Caco-2 (cell line): ENCODE data around the gene TNNT2. TPM values are rescaled to one million over a fixed set of nuclear protein-coding genes. Genes with fewer than 3 reads are reported as not detected.
A peak's percentile ranks its signal among the peaks of the same experiment; 100 is the strongest.

ENCODE experiments used
- BruUV-seq: library from RNA; stranded (reverse); fragments of 400-500 nt; replicated peaks from 2 replicates; lab custom pipeline; 2021; lab: Mats Ljungman, UMichigan
- CTCF ChIA-PET: fragments of 300-600 bp; sonication (Branson Sonifier 250); formaldehyde crosslinking; loops from one replicate; lab custom pipeline; 2022; ENCODE audit warnings: antibody characterized with exemption; lab: Charles Lee
- POLR2A ChIA-PET: fragments of 300-600 bp; sonication (Branson Sonifier 250); formaldehyde crosslinking; loops from one replicate; lab custom pipeline; 2022; ENCODE audit warnings: antibody characterized with exemption; lab: Charles Lee
- DNase-seq, 2 experiments: peaks; one replicate each; pipeline versions ENCODE4 v3.0.0 to v3.0.0-alpha.2; 2020 to 2022
- H3K27me3 ChIP-seq: replicated peaks from 2 replicates; pipeline ENCODE4 v1.6.0; 2011; ENCODE audit warnings: low read length; ENCODE audit not compliant: control insufficient read depth, insufficient read depth
- H3K36me3 ChIP-seq: 2 replicates; pipeline ENCODE4 v1.5.1; 2011; ENCODE audit warnings: low read length; ENCODE audit not compliant: control insufficient read depth, insufficient read depth
- H3K4me1 ChIP-seq: fragments of 250-450 bp; sonication (Bioruptor Pico); 2 replicates; pipeline ENCODE4 v1.5.1; 2020; ENCODE audit warnings: mild to moderate bottlenecking
- H3K4me3 ChIP-seq: 2 replicates; pipeline ENCODE4 v1.5.1; 2011; ENCODE audit warnings: low read depth, mild to moderate bottlenecking, control low read depth, low read length
- H3K9me3 ChIP-seq: fragments of 250-450 bp; sonication (Bioruptor Pico); 2 replicates; pipeline ENCODE4 v1.5.1; 2020; ENCODE audit warnings: mild to moderate bottlenecking, moderate library complexity
- H3K27ac Mint-ChIP-seq: one replicate; pipeline ENCODE4 v1.8.0; 2022; ENCODE audit warnings: mixed read lengths; ENCODE audit not compliant: unreplicated experiment
- H3K27me3 Mint-ChIP-seq: one replicate; pipeline ENCODE4 v1.8.0; 2022; ENCODE audit warnings: mixed read lengths; ENCODE audit not compliant: insufficient read depth, unreplicated experiment
- H3K36me3 Mint-ChIP-seq: one replicate; pipeline ENCODE4 v1.8.0; 2022; ENCODE audit warnings: mild to moderate bottlenecking, mixed read lengths; ENCODE audit not compliant: insufficient read depth, unreplicated experiment
- H3K4me1 Mint-ChIP-seq: one replicate; pipeline ENCODE4 v1.8.0; 2022; ENCODE audit warnings: low read depth, mixed read lengths; ENCODE audit not compliant: unreplicated experiment
- H3K4me3 Mint-ChIP-seq: one replicate; pipeline ENCODE4 v1.8.0; 2022; ENCODE audit warnings: mild to moderate bottlenecking, moderate library complexity, mixed read lengths; ENCODE audit not compliant: unreplicated experiment
- H3K9me3 Mint-ChIP-seq: one replicate; pipeline ENCODE4 v1.8.0; 2022; ENCODE audit warnings: mixed read lengths; ENCODE audit not compliant: unreplicated experiment
- intact Hi-C: fragments of 100-400 bp; cut with micrococcal nuclease; formaldehyde crosslinking; loops from one replicate; pipeline ENCODE4 v1.10.0; 2022; ENCODE audit not compliant: unreplicated experiment
- total RNA-seq: library from RNA; stranded (reverse); gene quantifications from 2 replicates; pipeline ENCODE4 v1.2.3, GENCODE V29; 2022
- TF ChIP-seq, protein P1 (sequence below), 2 experiments: fragments of 200-600 bp in 1 of 2; IDR thresholded peaks; 1 replicate in 1 of 2; 2 replicates in 1 of 2; pipeline versions ENCODE4 v1.5.1 to v1.8.0; 2011 to 2022; ENCODE audit warnings: antibody characterized with exemption in 1 of 2, control low read depth in 1 of 2, inconsistent platforms in 1 of 2, low read depth in 1 of 2, low read length in 1 of 2, mild to moderate bottlenecking in 1 of 2, moderate library complexity in 1 of 2; ENCODE audit not compliant: insufficient read depth in 1 of 2, severe bottlenecking in 1 of 2, unreplicated experiment in 1 of 2

Gene TNNT2
- total RNA-seq, 1 experiment from 2014 or later, result 7.3 TPM

DNA sequence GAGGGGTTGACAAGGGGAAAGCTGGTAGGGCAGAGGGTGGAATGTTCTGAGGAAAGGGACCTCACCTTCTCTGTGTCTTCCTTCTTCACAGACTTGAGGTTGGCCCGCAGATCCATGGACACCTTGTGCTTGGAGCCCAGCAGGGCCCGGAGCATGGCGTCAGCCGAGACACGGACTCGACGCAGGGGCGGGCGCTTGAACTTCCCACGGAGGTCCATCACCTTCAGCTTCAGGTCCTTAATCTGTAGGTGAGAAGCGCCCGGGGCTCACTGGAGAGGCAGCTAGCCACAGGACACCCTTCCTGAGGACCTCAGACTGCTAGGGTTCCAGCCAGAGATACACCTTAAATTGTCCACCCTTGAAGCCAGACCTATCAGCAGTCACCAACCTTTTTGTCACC, 33.8 kb upstream of the TNNT2 start:
- Mint-ChIP-seq H3K27ac (no peak overlapping the region), H3K4me1 (peaks cover 11% of the 10 kb centered on the region), H3K27me3 (no peaks in the 10 kb centered on the region), H3K4me3 (no peak overlapping the region), H3K36me3 (no peaks in the 10 kb centered on the region), H3K9me3 (no peaks in the 10 kb centered on the region)
- Histone ChIP-seq H3K9me3 (no peaks in the 10 kb centered on the region), H3K4me3 (no peak overlapping the region), H3K36me3 (no peaks in the 10 kb centered on the region), H3K4me1 (peaks cover 14% of the 10 kb centered on the region), H3K27me3 (no peaks in the 10 kb centered on the region)
- ChIA-PET CTCF (interaction anchor here (1.0 to 1.2 kb wide), 2 partner anchors 24 to 26 kb away, joined by 3 to 4 read pairs; no protein-coding TSS in a partner anchor), POLR2A (no interaction called here)
- TF ChIP-seq, protein P1, sequence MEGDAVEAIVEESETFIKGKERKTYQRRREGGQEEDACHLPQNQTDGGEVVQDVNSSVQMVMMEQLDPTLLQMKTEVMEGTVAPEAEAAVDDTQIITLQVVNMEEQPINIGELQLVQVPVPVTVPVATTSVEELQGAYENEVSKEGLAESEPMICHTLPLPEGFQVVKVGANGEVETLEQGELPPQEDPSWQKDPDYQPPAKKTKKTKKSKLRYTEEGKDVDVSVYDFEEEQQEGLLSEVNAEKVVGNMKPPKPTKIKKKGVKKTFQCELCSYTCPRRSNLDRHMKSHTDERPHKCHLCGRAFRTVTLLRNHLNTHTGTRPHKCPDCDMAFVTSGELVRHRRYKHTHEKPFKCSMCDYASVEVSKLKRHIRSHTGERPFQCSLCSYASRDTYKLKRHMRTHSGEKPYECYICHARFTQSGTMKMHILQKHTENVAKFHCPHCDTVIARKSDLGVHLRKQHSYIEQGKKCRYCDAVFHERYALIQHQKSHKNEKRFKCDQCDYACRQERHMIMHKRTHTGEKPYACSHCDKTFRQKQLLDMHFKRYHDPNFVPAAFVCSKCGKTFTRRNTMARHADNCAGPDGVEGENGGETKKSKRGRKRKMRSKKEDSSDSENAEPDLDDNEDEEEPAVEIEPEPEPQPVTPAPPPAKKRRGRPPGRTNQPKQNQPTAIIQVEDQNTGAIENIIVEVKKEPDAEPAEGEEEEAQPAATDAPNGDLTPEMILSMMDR (IDR thresholded peaks at IDR 0.05; ENCODE audit: insufficient read depth in 1 of 2, low read depth in 1 of 2, low read length in 1 of 2, severe bottlenecking in 1 of 2, unreplicated experiment in 1 of 2), result no peak
- DNase-seq, result no peak
- no TSS peak for BruUV-seq
- intact Hi-C loops, result no loop called here

DNA sequence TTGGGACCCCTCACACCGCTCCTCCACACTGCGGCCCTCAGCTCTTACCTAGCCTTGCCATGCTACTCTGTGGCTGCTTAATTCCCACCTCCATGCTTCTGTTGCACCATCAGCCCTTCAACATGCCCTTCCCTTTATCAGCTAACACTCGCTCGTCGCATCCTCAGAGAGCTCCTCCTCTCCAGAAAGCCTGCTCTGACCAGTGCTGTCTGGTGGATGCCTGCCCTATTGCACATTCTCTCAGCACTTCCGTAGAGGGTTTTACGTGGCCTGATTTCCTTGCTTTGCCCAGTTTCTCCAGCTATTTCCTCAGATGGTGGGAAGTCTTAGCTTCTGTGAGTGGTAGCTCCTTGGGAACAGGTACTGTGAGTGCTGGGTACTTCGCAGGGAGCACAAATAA, 32.0 kb upstream of the TNNT2 start:
- H3K4me3 Mint-ChIP-seq, result no peak overlapping the region
- Histone ChIP-seq H3K4me3 (no peak overlapping the region), H3K4me1 (peaks cover 31% of the 10 kb centered on the region), H3K9me3 (no peaks in the 10 kb centered on the region), H3K27me3 (no peaks in the 10 kb centered on the region), H3K36me3 (no peaks in the 10 kb centered on the region)
- H3K36me3 Mint-ChIP-seq, result no peaks in the 10 kb centered on the region
- POLR2A ChIA-PET, result interaction anchor here (1.3 kb wide), 1 partner anchor 10 kb away, joined by 6 read pairs; no protein-coding TSS in a partner anchor
- H3K27ac Mint-ChIP-seq, result peak overlapping the region; percentile 6
- intact Hi-C loops, result loop anchor here (5.0 kb wide), 1 partner anchor 62 kb away; no protein-coding TSS in a partner anchor
- no TSS peak for BruUV-seq
- peaks cover 11% of the 10 kb centered on the region for H3K4me1 Mint-ChIP-seq
- CTCF ChIA-PET, result interaction anchor here (0.5 to 1.4 kb wide), 4 partner anchors 10 to 62 kb away, joined by 4 to 10 read pairs (median 4); partner anchors contain the start of gene LAD1
- no peaks in the 10 kb centered on the region for H3K9me3 Mint-ChIP-seq
- DNase-seq, result no peak
- no peaks in the 10 kb centered on the region for H3K27me3 Mint-ChIP-seq
- TF ChIP-seq, protein P1 (IDR thresholded peaks at IDR 0.05; ENCODE audit: insufficient read depth in 1 of 2, low read depth in 1 of 2, low read length in 1 of 2, severe bottlenecking in 1 of 2, unreplicated experiment in 1 of 2), result no peak

DNA sequence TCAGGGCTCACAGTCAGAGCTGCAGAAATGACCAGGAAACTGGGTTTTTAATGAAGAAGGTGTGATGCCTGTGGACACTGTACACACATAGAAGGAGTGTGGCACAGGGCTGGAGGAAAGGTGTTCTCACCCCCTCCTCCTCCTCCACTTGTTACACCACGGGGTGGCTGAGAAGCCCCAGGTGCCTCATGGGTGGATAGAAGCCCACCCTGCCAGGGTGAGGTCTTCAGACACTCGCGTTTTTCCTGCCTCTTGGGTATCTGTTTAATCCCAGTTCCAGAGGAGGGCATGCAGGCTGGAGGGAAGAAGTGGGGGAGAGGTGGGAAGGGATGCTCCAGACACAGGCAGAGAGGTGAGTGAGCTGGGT, 31.3 kb upstream of the TNNT2 start:
- H3K27me3 ChIP-seq, result no peaks in the 10 kb centered on the region
- no peak overlapping the region for H3K27ac Mint-ChIP-seq
- no TSS peak for BruUV-seq
- peaks cover 38% of the 10 kb centered on the region for H3K4me1 ChIP-seq
- H3K9me3 ChIP-seq, result no peaks in the 10 kb centered on the region
- H3K36me3 Mint-ChIP-seq, result no peaks in the 10 kb centered on the region
- no peak overlapping the region for H3K4me3 ChIP-seq
- ChIA-PET POLR2A (interaction anchor here (1.3 kb wide), 1 partner anchor 9 kb away, joined by 6 read pairs; no protein-coding TSS in a partner anchor), CTCF (interaction anchor here (0.5 to 1.5 kb wide), 6 partner anchors 9 to 99 kb away, joined by 3 to 10 read pairs (median 4); partner anchors contain the start of gene LAD1)
- H3K27me3 Mint-ChIP-seq, result no peaks in the 10 kb centered on the region
- DNase-seq, result no peak
- H3K4me3 Mint-ChIP-seq, result no peak overlapping the region
- no peaks in the 10 kb centered on the region for H3K36me3 ChIP-seq
- peaks cover 11% of the 10 kb centered on the region for H3K4me1 Mint-ChIP-seq
- intact Hi-C loops, result loop anchor here (1.0 to 5.0 kb wide), 3 partner anchors 10 to 62 kb away; partner anchors contain the start of gene LAD1
- TF ChIP-seq, protein P1 (IDR thresholded peaks at IDR 0.05; ENCODE audit: insufficient read depth in 1 of 2, low read depth in 1 of 2, low read length in 1 of 2, severe bottlenecking in 1 of 2, unreplicated experiment in 1 of 2), result no peak
- no peaks in the 10 kb centered on the region for H3K9me3 Mint-ChIP-seq
